IMR-90 (cell line): ENCODE data around the gene ALCAM. TPM values are rescaled to one million over a fixed set of nuclear protein-coding genes. Genes with fewer than 3 reads are reported as not detected.

Experiments used
- ATAC-seq: fragments of 200-7000 bp; cut with Tn5 transposase; 2 replicates; pipeline ENCODE4 v1.9.1; 2020; ENCODE audit warnings: low read depth, mild to moderate bottlenecking, moderate library complexity
- BruUV-seq: library from RNA; stranded (reverse); fragments of 400-500 nt; replicated peaks from 2 replicates; lab custom pipeline; 2021; lab: Mats Ljungman, UMichigan
- CTCF ChIA-PET: fragments of 300-600 bp; formaldehyde crosslinking; extraction: SDS; loops from one replicate; lab custom pipeline; 2021; ENCODE audit warnings: antibody characterized with exemption; lab: Yijun Ruan, JAX
- POLR2A ChIA-PET: fragments of 300-600 bp; sonication (Branson Sonifier 250); formaldehyde crosslinking; loops from one replicate; lab custom pipeline; 2022; ENCODE audit warnings: antibody characterized with exemption; ENCODE audit not compliant: unreplicated experiment; lab: Charles Lee
- DNase-seq: peaks from one replicate; pipeline ENCODE4 v3.0.0; 2013
- H2AFZ ChIP-seq: replicated peaks from 2 replicates; pipeline ENCODE3; 2013; ENCODE audit warnings: low read length, mild to moderate bottlenecking; ENCODE audit not compliant: poor library complexity
- H2AK5ac ChIP-seq: 2 replicates; pipeline ENCODE4 v1.6.1; 2013; ENCODE audit warnings: low read depth, low read length, inconsistent platforms
- H2AK9ac ChIP-seq: replicated peaks from 2 replicates; pipeline ENCODE3; 2013; ENCODE audit warnings: mild to moderate bottlenecking, low read depth, low read length, moderate library complexity; ENCODE audit not compliant: poor library complexity
- H2BK120ac ChIP-seq: 2 replicates; pipeline ENCODE4 v1.6.1; 2013; ENCODE audit warnings: low read depth, low read length, inconsistent platforms
- H2BK15ac ChIP-seq: 3 replicates; pipeline ENCODE4 v1.6.1; 2013; ENCODE audit warnings: low read depth, low read length, inconsistent platforms
- H2BK20ac ChIP-seq: 2 replicates; pipeline ENCODE4 v1.6.1; 2013; ENCODE audit warnings: low read depth, mild to moderate bottlenecking, inconsistent platforms, low read length, moderate library complexity
- H2BK5ac ChIP-seq: 2 replicates; pipeline ENCODE4 v1.6.1; 2013; ENCODE audit warnings: mild to moderate bottlenecking, low read depth, low read length, inconsistent platforms; ENCODE audit not compliant: poor library complexity, severe bottlenecking
- H3K14ac ChIP-seq: replicated peaks from 2 replicates; pipeline ENCODE4 v1.6.1; 2013; ENCODE audit warnings: low read depth, low read length, inconsistent platforms
- H3K18ac ChIP-seq: 2 replicates; pipeline ENCODE4 v1.6.1; 2013; ENCODE audit warnings: low read depth, low read length, control low read depth
- H3K23ac ChIP-seq: 2 replicates; pipeline ENCODE4 v1.6.1; 2013; ENCODE audit warnings: low read depth, low read length, inconsistent platforms
- H3K27ac ChIP-seq: 2 replicates; pipeline ENCODE4 v1.5.1; 2013; ENCODE audit warnings: mild to moderate bottlenecking, control low read depth, low read length; ENCODE audit not compliant: insufficient read depth
- H3K27me3 ChIP-seq: 2 replicates; pipeline ENCODE4 v1.6.1; 2013; ENCODE audit warnings: low read length; ENCODE audit not compliant: control insufficient read depth, insufficient read depth
- H3K36me3 ChIP-seq: 2 replicates; pipeline ENCODE4 v1.6.1; 2013; ENCODE audit warnings: low read length, mixed read lengths; ENCODE audit not compliant: control insufficient read depth, insufficient read depth
- H3K4ac ChIP-seq: 2 replicates; pipeline ENCODE4 v1.6.1; 2013; ENCODE audit warnings: low read depth, low read length, inconsistent platforms
- H3K4me1 ChIP-seq: 2 replicates; pipeline ENCODE4 v1.6.1; 2013; ENCODE audit warnings: low read length, mixed read lengths; ENCODE audit not compliant: control insufficient read depth, insufficient read depth
- H3K4me2 ChIP-seq: 2 replicates; pipeline ENCODE4 v1.6.1; 2013; ENCODE audit warnings: low read depth, mild to moderate bottlenecking, control low read depth, low read length, moderate library complexity
- H3K4me3 ChIP-seq: 2 replicates; pipeline ENCODE4 v1.5.1; 2013; ENCODE audit warnings: low read depth, mild to moderate bottlenecking, control low read depth, low read length, moderate library complexity; ENCODE audit not compliant: insufficient read depth
- H3K56ac ChIP-seq: 2 replicates; pipeline ENCODE4 v1.6.1; 2013; ENCODE audit warnings: low read length, inconsistent platforms; ENCODE audit not compliant: insufficient read depth; ENCODE audit errors: extremely low read depth
- H3K79me1 ChIP-seq, 2 experiments: 2 replicates each; pipeline ENCODE4 v1.6.1; 2013; ENCODE audit warnings: low read length in 2 of 2, inconsistent platforms in 1 of 2, low read depth in 1 of 2
- H3K9ac ChIP-seq: 2 replicates; pipeline ENCODE4 v1.6.1; 2013; ENCODE audit warnings: low read depth, low read length, control low read depth
- H3K9me1 ChIP-seq: 2 replicates; pipeline ENCODE4 v1.6.1; 2013; ENCODE audit warnings: low read length, inconsistent platforms; ENCODE audit not compliant: insufficient read depth
- H3K9me3 ChIP-seq: 2 replicates; pipeline ENCODE4 v1.6.1; 2013; ENCODE audit warnings: low read length; ENCODE audit not compliant: control insufficient read depth, insufficient read depth
- H4K20me1 ChIP-seq: 2 replicates; pipeline ENCODE4 v1.6.1; 2013; ENCODE audit warnings: low read length, inconsistent platforms; ENCODE audit not compliant: insufficient read depth
- H4K5ac ChIP-seq: 2 replicates; pipeline ENCODE4 v1.6.1; 2013; ENCODE audit warnings: mild to moderate bottlenecking, low read depth, low read length, control low read depth
- H4K8ac ChIP-seq, 2 experiments: 2 replicates each; pipeline ENCODE4 v1.6.1; 2013; ENCODE audit warnings: low read depth in 2 of 2, low read length in 2 of 2, control low read depth in 1 of 2, inconsistent platforms in 1 of 2
- H4K91ac ChIP-seq: 2 replicates; pipeline ENCODE4 v1.6.1; 2013; ENCODE audit warnings: low read depth, low read length, inconsistent platforms; ENCODE audit not compliant: insufficient read depth
- CEBPB ChIP-seq: IDR thresholded peaks from 2 replicates; pipeline ENCODE4 v1.6.1; 2012; ENCODE audit warnings: low read depth, low read length, improper control_type of control experiment
- MAFK ChIP-seq: IDR thresholded peaks from 2 replicates; pipeline ENCODE4 v1.6.1; 2012; ENCODE audit warnings: low read depth, low read length, improper control_type of control experiment
- WGBS, 2 experiments: methylation state at CpG; one replicate each; pipeline versions ENCODE4 v1.1.5 to v1.1.7; 2013; ENCODE audit warnings: missing lambda C conversion rate in 2 of 2; ENCODE audit not compliant: insufficient read length in 1 of 2; ENCODE audit errors: extremely low coverage in 2 of 2; 5-methylcytosine and 5-hydroxymethylcytosine counted together
- dilution Hi-C: fragments of 300-500 bp; cut with HindIII; formaldehyde crosslinking; loops from one replicate; pipeline ENCODE4 v1.14.3; 2018; ENCODE audit warnings: low sequenced_read_pairs; ENCODE audit not compliant: unreplicated experiment
- in situ Hi-C: fragments of 300-500 bp; cut with MboI; formaldehyde crosslinking; loops from 3 replicates; pipeline ENCODE4 v1.14.3; 2019; ENCODE audit warnings: low sequenced_read_pairs, inconsistent platforms, mixed read lengths
- intact Hi-C: fragments of 100-400 bp; cut with micrococcal nuclease; formaldehyde crosslinking; loops from 2 replicates; pipeline ENCODE4 v1.10.0; 2022
- polyA plus RNA-seq, 3 experiments: library from polyadenylated mRNA; depleted of rRNA; stranded (reverse); fragments of >200 nt; gene quantifications; 2 replicates each; pipeline ENCODE4 v1.2.3, GENCODE V29; 2012; ENCODE audit warnings: low replicate concordance in 1 of 3
- total RNA-seq: library from RNA; depleted of rRNA; stranded (reverse); fragments of >200 nt; gene quantifications from 2 replicates; pipeline ENCODE4 v1.2.3, GENCODE V29; 2012
- TF ChIP-seq, protein P1 (sequence below): conservative IDR thresholded peaks from 2 replicates; pipeline ENCODE4 v1.5.1; 2012; ENCODE audit warnings: mild to moderate bottlenecking, low read depth, low read length, improper control_type of control experiment

The ALCAM gene
- total and polyA plus RNA-seq, 2 of the 4 experiments (the other 2 are of a cell fraction): 117 to 423 TPM

DNA sequence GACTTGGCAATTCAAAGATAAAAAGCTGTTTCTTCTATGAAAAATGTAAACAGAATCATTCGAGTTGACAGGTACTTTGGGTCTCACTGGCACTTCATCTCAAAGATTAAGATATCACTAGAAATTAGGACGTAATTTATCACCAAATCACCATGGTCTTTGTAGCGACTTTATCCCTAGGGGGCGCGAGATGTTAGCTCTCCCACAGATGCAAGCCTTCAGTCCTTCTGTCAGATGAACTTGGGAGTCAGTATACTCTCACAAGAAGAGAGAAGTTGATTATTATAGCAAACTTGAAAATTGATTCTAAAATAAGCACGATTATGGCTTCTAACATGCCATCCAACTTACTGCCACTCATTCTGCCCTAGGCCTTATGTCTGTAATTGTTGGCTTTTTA is 150.3 kb downstream of the ALCAM start:
- intact Hi-C loops: loop anchor here (5.0 kb wide), 2 partner anchors 130 to 915 kb away; no protein-coding TSS in a partner anchor
- no TSS peak for BruUV-seq
- 33% methylated on average over 1 of the region's 6 CpGs; no CpG with 5 or more reads in 1 of the 2 experiments for WGBS, 2 experiments

More for the DNA sequence above, 150.3 kb downstream of the ALCAM start:
- Histone ChIP-seq H4K8ac (peak overlapping the region in 1 of 2 experiments; percentile 55; a peak in 2 of 4 replicates), H3K4ac (no peak overlapping the region), H3K9me3 (no peaks in the 10 kb centered on the region), H3K27me3 (no peaks in the 10 kb centered on the region), H3K4me1 (peaks cover 2% of the 10 kb centered on the region; the same call in 1 of the 2 replicates), H2BK5ac (peak overlapping the region; percentile 78), H4K5ac (no peak overlapping the region; the same call in 1 of the 2 replicates), H3K56ac (no peak overlapping the region), H4K91ac (no peak overlapping the region), H3K36me3 (no peaks in the 10 kb centered on the region), H3K9me1 (no peaks in the 10 kb centered on the region), H2AK5ac (no peak overlapping the region), H2AFZ (no peak overlapping the region), H2BK120ac (no peak overlapping the region; the same call in 1 of the 2 replicates), H3K27ac (no peak overlapping the region), H2BK15ac (0 out of 3 replicates have a peak overlapping the region, but pooled peaks have one; percentile 30), H3K79me1 (peaks cover 20 to 52% of the 10 kb centered on the region in 2 experiments), H3K9ac (no peak overlapping the region), H3K18ac (no peak overlapping the region), H4K20me1 (0 out of 2 replicates have a peak, but pooled peaks cover 4% of the 10 kb centered on the region), H2AK9ac (no peak overlapping the region), H3K23ac (peak overlapping the region; percentile 97; the same call in 1 of the 2 replicates), H3K4me2 (no peak overlapping the region), H2BK20ac (no peak overlapping the region), H3K14ac (no peak overlapping the region), H3K4me3 (no peak overlapping the region)
- TF ChIP-seq MAFK: no peak
- TF ChIP-seq, protein P1, sequence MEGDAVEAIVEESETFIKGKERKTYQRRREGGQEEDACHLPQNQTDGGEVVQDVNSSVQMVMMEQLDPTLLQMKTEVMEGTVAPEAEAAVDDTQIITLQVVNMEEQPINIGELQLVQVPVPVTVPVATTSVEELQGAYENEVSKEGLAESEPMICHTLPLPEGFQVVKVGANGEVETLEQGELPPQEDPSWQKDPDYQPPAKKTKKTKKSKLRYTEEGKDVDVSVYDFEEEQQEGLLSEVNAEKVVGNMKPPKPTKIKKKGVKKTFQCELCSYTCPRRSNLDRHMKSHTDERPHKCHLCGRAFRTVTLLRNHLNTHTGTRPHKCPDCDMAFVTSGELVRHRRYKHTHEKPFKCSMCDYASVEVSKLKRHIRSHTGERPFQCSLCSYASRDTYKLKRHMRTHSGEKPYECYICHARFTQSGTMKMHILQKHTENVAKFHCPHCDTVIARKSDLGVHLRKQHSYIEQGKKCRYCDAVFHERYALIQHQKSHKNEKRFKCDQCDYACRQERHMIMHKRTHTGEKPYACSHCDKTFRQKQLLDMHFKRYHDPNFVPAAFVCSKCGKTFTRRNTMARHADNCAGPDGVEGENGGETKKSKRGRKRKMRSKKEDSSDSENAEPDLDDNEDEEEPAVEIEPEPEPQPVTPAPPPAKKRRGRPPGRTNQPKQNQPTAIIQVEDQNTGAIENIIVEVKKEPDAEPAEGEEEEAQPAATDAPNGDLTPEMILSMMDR: peak; percentile 30
- TF ChIP-seq CEBPB: no peak
- ChIA-PET POLR2A (interaction anchor here (0.6 kb wide), 1 partner anchor 149 kb away, joined by 3 read pairs; no protein-coding TSS in a partner anchor), CTCF (interaction anchor here (0.6 to 2.5 kb wide), 6 partner anchors 10 to 913 kb away, joined by 3 to 7 read pairs (median 4); partner anchors contain the start of gene ALCAM)
- in situ Hi-C loops: loop anchor here (10.0 kb wide), 1 partner anchor 1242 kb away; no protein-coding TSS in a partner anchor
- DNase-seq: no peak
- dilution Hi-C loops: no loop called here
- ATAC-seq: no peak
